Activated T-cell treated with anti-CD3 and anti-CD28 coated beads for 48 hours (primary cell): Measurements from ENCODE around the gene CARD11.

Source experiments
- DNase-seq: peaks from one replicate; pipeline ENCODE4 v3.0.0-alpha.2; 2020; ENCODE audit warnings: low read depth

CARD11 gene

DNA sequence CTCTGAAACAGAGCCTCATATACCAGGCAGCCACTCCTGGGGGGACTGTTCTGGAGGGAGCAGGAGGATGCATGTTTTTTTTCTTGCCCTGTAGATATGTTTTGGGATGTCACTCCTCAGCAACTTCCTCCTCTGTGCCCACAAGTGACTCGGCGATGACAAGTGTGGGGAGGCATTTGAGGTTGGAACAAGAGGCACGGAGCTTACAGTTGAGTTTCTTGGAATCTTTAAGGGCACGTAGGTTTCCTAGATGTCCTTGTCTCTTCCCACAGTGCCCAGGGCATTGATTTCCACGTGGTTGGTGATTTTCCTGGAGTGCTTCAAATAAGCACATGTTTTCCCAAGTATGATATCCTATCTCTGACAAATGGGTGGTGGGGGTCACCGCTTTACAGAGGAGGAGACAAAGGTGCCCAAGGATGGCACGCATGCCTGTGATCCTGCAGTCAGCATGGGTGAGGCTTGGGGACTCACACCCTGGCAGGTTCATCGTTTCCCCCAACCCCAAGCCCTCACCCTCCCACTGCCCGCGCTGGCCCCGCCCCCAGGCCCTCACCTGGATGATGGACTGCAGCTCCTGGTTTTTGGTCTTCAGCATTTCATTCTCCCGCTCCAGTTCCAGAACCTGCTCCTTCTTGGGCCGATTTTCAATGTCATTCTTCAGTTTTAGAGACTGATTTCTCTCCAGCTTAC lies 104.3 kb downstream of the CARD11 start:
- DNase-seq: no peak

DNA sequence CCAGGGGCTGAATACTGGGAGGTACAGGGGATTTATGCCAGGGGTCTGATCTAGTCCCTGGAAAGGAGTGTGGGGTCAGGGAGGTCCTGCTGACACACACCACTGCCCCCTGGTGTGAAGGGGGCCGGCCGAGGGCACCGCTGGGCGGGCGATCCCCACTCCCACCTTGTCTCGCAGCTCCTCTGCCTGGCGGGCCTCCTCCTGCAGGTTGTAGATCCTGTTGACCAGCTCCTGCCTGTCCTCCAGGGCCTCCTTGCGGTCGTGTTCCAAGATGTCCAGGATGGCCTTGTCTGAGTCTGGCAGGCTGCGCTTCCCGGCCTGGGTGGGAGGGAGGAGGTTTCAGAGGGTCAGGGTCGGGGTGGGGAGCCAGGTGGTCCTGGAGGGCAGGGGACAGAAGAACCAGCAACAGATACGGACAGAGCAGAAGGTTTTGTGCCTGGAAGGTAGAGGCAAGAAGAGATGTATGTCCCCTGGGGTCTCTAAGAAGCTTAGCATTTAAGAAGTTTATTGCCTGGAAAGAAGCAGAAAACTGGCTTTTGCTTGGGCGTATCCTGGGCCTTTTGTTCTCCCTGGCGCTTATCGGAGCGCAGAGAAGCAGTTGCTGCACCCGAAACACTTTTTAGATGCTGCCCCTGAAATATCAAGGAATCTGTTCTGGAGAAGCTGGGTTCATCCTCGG lies 105.0 kb downstream of the CARD11 start:
- no peak for DNase-seq

DNA sequence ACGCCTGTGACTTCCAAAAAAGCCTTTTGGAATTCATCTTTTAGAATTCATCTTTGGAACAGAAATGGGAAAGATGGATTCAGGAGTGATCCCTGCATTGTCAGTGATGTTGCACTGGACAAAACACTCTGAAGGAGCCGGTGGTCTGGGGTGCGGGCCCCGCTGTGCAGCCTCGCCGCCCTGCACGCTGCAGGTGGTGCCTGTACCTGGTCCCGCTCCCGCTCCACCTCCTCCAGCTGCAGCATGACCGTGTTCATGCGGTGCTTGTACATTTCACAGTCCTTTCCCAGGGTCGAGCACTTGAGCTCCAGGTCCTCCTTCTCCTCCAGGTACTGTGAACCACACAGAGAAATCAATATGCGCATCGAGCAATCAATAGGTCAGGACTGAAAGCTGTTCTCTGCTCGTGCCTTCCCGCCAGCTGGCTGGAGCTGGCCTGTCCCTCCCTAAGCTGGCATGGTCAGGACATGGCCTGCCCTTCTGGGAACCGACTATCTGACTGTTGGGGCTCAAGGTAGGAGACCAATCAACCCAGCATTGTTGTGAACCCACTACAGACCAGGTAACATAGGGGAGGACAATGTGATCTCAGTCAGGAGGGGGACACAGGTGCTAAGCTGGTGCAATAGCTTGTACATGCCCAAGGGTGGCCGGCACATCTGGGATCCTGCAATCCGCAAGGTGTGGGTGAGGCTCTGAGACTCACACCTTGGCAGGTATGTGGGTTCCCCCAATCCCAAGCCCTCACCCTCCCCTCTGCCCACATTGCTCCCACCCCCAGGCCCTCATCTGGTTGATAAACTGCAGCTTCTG lies 105.8 kb downstream of the CARD11 start:
- DNase-seq: no peak

DNA sequence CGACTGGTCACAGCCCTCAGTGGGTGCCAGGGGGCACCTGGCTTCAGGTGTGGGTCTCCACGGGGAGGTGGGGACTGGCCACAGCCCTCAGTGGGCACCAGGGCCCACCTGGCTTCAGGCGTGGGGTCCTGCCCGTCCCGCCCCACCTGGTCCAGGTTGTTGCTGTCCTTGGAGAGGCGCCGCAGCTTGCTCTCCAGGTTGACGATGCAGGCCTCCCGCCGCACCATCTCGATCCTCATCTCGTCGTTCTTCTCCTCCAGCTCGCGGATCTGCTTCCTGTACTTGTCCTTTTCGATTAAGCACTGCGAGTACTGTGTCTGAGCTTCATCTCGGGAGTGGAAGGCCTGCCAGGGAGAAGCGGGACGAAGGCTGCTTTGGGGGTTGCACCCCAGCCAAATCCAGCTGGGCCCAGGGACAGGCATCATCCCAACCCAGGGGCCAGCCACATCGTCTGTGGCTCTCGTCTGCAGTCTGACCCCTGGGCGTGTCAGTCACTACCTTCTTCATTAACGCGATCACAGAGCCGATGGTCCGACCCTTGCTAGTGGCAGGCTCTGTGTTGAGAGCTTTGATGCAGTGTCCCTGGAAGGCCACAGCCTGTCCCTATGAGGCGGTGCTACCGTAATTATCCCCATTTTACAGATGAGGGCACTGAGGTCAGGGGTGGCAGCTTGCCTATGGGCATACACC lies 106.6 kb downstream of the CARD11 start:
- DNase-seq: no peak

DNA sequence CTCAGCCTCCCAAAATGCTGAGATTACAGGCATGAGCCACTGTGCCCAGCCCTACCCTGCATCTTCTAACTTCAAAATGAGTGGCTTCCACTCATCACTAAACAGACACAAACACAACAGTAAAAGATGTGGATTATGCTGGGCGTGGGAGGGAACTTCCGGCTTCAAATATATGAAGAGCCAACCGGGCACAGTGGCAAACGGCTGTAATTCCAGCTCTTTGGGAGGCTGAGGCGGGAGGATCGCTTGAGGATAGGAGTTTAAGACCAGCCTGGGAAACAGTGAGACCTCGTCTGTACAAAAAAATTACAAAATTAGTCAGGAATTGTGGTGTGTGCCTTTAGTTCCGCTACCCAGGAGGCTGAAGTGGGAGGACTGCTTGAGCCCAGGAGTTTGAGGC lies 107.4 kb downstream of the CARD11 start:
- no peak for DNase-seq

DNA sequence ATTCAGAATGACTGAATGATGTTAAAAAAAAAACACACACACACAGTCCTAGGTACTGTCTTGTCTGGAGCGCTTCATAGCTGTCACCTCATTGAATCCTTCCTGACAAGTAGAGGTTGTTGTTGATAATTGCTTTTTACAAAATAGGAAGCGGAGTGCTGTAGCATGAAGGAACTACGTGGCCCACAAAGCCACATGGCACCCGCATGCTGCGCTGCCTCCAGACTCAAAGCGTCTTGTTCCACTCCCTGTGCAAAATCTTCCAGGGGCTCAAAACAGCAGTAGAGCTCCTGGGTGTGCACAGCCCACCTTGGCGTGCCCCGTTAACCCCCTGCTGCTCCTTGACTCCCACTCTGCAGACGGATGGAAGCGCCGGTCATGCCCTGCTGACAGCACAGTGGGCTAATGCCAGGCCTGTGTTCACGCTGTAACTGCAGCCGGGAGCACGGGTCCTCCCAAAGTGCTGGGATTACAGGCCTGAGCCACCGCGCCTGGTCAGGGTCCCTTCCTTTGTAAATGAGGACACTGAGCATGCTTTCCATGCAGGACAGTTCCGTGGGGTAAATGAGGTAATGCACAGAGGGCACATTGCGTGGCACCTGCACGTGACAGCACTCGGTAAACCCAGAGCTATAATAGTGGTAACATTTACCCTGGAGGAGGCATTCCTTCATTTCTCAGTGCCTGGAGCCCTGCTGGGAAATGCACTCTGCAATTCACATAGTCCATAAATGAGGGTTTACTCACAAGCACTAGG lies 108.5 kb downstream of the CARD11 start:
- DNase-seq: no peak

DNA sequence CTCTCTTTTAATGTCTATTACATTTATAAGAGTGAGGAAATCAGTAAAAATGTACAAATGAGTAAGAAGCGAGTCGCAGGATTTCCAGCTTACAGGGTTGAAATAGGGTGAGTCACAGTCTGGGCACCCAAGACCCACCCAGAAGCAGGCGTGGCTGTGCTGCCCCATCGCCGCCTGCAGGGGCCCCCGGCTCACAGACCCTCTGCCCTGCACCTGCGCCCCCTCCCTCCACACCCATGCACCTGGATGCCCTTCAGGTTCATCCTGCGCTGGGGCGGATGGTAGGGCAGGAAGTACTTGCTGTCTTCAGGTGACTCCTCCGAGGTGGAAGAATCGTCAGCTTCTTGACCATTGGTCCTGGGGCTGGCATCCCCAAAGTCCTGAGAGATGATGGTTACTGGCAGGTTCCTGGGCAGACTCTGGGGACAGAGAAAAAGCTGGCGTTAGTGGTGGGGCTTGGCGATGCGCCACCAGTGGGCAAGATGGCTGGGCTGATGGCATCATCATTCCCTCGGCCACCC lies 109.4 kb downstream of the CARD11 start:
- DNase-seq: peak; percentile 47

DNA sequence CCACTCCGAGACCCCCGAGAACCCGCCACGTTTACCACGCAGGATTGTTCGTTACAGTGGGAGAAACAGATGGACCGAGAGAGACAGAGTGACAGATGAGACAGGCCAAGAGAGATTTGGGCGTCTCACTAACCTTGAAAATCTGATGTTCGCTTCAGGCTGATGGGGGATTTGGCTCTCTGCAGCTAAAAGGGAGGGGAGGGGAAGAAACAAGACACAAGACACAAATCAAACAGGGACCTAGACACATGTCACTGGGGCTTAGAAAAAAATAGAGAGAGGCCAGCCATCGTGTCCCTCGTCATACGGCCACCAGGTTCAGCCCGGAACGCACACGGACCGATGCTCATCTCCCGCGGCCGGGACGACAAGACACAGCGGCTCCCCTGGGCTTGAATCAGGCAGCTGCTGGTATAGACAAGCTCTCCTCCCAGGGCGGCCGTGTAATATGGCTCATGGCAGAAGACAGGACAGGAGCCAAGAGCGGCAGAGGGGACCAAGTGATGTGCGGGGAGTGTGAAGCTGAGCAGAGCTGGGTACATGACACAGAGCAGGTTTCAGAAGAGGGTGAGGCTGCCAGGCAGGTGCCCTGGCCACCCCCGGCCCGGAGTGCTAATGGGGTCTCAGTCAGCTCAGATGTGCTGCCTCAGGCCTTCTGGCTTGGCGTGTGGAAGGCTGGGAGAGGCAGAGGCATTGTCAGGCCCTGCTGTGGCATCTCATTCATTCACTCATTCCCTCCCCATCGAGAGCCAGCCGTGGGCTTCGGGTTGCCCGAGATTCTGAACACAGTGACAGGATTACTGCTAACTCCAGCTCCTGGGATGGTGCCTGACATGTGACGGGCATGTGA lies 111.0 kb downstream of the CARD11 start:
- DNase-seq: no peak

DNA sequence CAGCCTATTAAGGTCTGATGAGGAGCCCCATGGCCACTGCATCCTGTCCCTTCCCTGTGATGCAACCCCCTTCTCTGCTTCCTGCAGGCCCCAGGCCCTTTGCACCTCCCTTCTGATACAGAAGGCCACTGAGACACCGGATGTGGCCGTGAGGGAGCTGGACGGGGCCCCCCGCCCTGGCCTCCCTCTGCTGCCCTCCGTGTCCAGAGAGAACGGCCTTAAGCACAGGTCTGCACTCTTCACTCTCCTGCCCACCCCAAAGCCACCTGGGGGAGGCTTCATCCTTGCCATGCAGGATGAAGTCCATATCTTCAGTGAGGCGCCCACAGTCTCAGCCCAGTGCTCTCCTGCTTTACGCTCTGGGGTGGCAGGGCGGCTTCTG lies 112.6 kb downstream of the CARD11 start:
- DNase-seq: no peak

DNA sequence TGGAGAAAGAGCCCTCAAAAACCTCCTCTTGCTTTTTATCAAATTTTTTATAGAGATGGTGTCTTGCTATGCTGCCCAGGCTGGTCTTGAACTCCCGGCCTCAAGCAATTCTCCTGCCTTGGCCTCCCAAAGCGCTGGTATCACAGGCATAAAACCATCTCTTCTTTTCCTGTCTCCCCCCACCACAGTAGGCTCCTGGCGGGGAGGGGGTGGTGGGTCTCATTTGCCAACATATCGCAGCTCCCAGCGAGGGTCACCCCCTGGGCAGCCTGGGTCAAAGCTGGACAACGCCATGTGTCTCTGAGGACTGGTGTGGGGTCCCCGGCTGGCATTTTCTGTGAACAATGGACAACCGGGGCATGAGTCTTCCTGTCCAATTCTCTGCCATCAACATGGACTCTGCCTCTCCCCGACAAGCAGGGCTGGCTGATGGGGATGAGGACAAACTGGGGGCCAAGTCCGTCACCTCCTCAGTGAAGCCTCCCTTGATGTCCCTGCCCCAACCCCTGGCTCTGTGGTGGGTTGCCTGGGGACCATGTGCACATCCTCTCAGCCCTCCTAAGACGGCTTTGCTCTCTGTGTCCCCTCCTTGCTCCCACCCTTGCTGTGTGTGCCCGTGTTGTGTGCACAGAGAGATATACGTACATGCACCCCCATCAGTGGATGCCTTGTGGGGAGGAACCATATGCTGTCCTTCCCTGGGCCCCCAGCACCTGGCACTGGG lies 113.2 kb downstream of the CARD11 start:
- no peak for DNase-seq

DNA sequence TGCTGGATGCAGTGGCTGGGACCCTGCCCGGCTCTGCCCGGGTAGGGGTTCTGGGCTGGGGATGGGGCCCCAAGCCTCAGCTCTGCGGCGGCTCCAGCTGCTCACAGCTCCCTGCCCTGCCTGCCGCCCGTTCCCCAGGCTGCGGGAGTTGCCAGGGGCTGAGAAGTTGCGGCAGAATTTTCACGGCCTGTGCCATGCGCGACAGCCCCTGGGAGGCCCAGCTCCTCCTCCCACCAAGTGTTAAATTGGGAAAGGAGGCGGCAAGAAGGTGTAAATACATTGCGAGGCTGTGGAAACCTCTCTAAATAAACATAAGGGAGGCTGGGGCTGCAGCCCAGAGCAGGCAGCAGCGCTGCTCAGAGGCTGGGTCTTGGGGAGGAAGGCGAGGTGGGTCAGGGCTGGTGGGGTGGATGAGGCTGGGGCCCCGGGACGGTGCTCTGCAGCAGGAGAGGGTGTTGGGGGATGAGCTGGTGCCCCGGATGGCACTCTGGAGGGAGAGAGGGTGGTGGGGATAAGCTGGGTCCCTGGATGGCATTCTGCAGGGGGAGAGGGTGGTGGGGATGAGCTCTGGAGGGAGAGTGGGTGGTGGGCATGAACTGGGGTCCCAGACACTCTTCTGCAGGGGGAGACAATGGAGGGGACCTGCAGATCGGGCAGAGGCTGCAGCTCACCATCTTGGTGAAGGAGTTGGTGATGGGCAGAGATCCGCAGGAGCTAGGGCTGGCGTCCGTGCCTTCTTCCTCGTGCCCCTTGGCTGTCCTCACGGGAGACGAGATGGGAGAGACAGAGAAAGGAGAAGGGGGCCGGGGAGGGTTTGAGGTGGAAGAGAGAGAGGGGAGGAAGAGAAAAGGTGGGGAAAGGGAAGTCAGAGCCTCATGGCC lies 114.1 kb downstream of the CARD11 start:
- DNase-seq: no peak

DNA sequence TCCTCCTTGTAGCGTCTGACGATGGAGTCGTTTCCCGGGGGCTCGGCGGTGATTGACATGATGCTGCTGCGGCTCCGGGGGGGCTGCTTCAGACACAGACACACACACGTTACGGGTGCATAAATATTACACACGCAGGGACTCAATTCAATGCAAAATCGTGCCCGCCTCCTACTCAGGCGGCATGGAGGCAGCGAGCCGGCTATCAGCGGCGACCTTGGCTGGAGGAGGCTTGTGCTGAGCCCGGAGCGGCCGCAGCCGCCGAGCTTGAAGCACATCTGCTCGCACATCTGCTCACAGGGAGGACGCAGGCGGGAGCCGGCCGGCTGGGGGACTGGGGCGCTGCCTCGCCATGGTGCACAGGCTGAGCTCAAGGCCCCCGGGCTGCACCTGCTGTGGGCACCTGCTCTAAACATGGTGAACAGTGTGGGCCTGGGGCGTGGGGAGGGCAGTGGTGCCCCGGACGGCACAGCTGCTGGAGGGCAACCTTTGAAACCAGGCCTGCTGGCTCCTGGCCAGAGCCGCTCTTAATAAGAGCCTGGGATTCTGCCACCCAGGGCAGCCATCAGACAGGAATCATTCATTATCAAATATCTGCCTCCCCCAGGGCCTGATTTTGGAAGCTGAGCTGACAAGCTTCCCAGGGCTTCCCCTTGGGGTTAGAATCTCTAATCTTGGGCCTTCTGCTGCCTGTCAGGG lies 114.9 kb downstream of the CARD11 start:
- no peak for DNase-seq

DNA sequence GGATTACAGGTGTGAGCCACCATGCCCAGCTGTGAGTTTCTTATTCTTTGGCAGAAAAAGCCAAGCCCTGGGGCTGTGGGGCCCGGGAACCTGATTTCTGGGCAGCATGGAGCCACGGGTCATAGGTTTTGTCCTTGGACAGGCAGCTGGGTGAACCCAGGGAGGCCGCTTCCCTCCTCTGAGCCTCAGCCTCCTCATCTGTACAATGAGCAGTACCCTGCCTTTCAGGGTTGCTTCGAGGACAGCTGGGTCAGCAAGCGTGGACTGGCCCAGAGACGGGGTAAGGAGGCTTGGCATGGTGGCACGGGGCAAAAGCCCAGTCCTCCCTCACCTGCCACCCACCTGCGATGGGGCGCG lies 115.4 kb downstream of the CARD11 start:
- no peak for DNase-seq

DNA sequence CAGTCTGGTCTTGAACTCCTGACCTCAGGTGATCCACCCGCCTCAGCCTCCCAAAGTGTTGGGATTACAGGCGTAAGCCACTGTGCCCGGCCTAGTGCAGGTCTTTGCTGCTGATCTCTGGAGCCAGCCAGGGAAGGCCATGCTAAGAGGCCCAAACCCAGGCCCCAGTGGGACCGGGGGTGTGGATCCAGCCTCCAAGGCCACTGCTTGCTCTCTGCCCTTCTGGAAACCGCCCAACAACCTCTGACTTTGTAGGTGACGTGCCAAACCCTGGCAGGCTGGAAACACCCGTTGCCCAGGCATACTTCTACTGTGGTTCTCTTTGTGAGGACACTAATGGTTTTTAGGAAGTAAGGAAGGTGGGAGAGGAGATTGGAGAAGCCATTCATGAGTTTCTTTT lies 116.1 kb downstream of the CARD11 start:
- DNase-seq: no peak

DNA sequence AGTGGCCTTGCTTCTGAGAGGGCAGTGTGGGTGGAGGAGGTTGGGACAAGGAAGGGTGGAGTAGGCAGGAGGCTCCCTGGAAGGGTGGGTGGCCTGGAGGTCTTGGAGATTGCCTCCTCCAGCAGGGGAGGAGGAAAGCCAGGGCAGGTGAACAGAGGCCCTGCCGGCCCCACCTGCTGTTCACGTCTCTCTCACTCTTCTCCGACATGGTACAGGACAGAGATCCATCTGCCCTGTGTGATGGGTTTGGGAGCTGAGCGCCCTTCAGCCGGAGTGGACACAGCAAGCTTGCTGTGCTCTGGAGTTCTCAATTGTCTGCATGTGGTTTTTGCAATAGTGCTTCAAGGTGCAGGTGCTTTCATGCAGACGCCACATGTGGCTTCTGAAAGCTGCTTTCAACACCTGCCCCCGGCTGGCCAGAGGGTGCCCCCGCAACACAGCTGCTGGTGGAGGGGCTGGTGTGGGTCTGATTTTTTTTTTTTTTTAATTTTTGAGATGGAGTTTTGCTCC lies 116.7 kb downstream of the CARD11 start:
- DNase-seq: no peak

DNA sequence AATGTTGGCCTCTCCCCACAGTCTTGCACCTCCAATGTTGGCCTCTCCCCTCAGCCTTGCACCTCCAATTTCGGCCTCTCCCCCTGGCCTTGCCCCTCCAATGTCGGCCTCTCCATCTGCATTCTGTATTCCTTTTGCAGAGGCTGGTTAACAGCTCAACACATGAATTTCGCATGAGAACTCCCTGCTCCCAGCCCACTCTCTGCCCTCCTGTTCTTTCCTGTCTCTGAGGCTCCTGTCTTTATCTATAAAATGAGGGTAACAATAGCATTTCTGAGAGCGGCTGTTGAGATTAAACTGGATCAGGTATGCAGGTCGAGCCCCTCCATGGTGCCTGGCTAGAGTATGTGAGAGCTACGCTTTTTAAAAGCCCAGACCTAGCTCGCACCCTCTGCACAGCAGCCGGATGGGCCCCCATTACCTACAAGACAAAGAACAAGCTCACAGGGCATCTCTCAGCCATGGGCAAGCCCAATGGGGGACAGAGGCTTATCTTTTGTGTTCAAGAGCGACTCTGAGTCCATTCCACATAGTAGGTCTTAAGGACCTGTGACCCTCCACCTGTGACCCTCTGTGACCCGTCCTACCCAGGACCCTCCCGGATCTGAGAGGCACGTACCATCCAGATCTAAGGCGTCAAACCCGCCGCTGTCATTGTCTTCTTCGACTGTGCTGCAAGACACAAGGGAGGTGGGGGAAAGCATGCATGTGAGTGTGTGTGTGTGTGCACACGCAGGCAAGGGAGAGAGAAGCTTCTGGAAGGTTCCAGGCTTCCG lies 117.4 kb downstream of the CARD11 start:
- DNase-seq: no peak
